HG03378 (cell line): Measurements from ENCODE around the gene VRK2.
"Not testable (repeated sequence)": the region's sequence is repeated elsewhere in the genome, so short reads cannot be mapped to it uniquely, and the experiment has no call there.

Experiments used
- ATAC-seq: cut with Tn5 transposase; IDR thresholded peaks from one replicate; pipeline ENCODE4 v1.9.1; 2021; ENCODE audit warnings: mild to moderate bottlenecking, moderate library complexity; ENCODE audit not compliant: unreplicated experiment

VRK2 gene

GRCh38 chr2:58052978-58053377, 6.4 kb downstream of the VRK2 start:
- ATAC-seq: no peak

- ATAC-seq: no peak
Observed at GRCh38 chr2:58054264-58054663, 7.7 kb downstream of the VRK2 start.

- no peak for ATAC-seq
Observed at GRCh38 chr2:58055033-58055786, 8.6 kb downstream of the VRK2 start.

GRCh38 chr2:58056192-58056916, 9.7 kb downstream of the VRK2 start:
- no peak for ATAC-seq

- no peak for ATAC-seq
Observed at GRCh38 chr2:58057707-58058530, 11.3 kb downstream of the VRK2 start.

- ATAC-seq: no peak
Observed at GRCh38 chr2:58063641-58064040, 17.0 kb downstream of the VRK2 start.

GRCh38 chr2:58064086-58064485, 17.5 kb downstream of the VRK2 start:
- no peak for ATAC-seq

- ATAC-seq: no peak
Observed at GRCh38 chr2:58065248-58065647, 18.6 kb downstream of the VRK2 start.

- no peak for ATAC-seq
Observed at GRCh38 chr2:58067001-58067400, 20.4 kb downstream of the VRK2 start.

- no peak for ATAC-seq
Observed at GRCh38 chr2:58070765-58071164, 24.2 kb downstream of the VRK2 start.

- ATAC-seq: no peak
Observed at GRCh38 chr2:58072102-58072501, 25.5 kb downstream of the VRK2 start.

GRCh38 chr2:58073008-58073407, 26.4 kb downstream of the VRK2 start:
- ATAC-seq: no peak

GRCh38 chr2:58073751-58074150, 27.1 kb downstream of the VRK2 start:
- no peak for ATAC-seq

GRCh38 chr2:58081000-58081399, 34.4 kb downstream of the VRK2 start:
- ATAC-seq: no peak

GRCh38 chr2:58089081-58089480, 42.5 kb downstream of the VRK2 start:
- ATAC-seq: no peak

GRCh38 chr2:58092772-58093171, 46.2 kb downstream of the VRK2 start:
- ATAC-seq: not testable (repeated sequence)

GRCh38 chr2:58097025-58097424, 50.4 kb downstream of the VRK2 start:
- ATAC-seq: no peak

- no peak for ATAC-seq
Observed at GRCh38 chr2:58098254-58099095, 51.9 kb downstream of the VRK2 start.

- no peak for ATAC-seq
Observed at GRCh38 chr2:58099096-58099769, 52.6 kb downstream of the VRK2 start.

- no peak for ATAC-seq
Observed at GRCh38 chr2:58101500-58101899, 54.9 kb downstream of the VRK2 start.
